A673 (cell line): ENCODE results near the gene NUCKS1. TPM values are rescaled to one million over a fixed set of nuclear protein-coding genes. Genes with fewer than 3 reads are reported as not detected.

Experiments
- BruUV-seq: library from RNA; stranded (reverse); fragments of 400-500 nt; replicated peaks from 2 replicates; lab custom pipeline; 2021; lab: Mats Ljungman, UMichigan
- CTCF ChIA-PET: fragments of 300-600 bp; sonication (Branson Sonifier 250); formaldehyde crosslinking; loops from one replicate; lab custom pipeline; 2022; ENCODE audit warnings: antibody characterized with exemption; lab: Charles Lee
- POLR2A ChIA-PET: fragments of 300-600 bp; sonication (Branson Sonifier 250); formaldehyde crosslinking; loops from one replicate; lab custom pipeline; 2022; ENCODE audit warnings: antibody characterized with exemption; ENCODE audit not compliant: low non-redundant PET; lab: Charles Lee
- DNase-seq: peaks from one replicate; pipeline ENCODE4 v3.0.0-alpha.2; 2015; ENCODE audit warnings: low spot score
- H3K27ac ChIP-seq: fragments of 200-600 bp; sonication (generic); 2 replicates; pipeline ENCODE4 v1.5.1; 2016; ENCODE audit warnings: mixed run types, low read depth, mild to moderate bottlenecking, mixed read lengths, antibody characterized with exemption, low read length; ENCODE audit not compliant: poor library complexity, severe bottlenecking
- H3K27me3 ChIP-seq: fragments of 200-600 bp; sonication (generic); replicated peaks from 2 replicates; pipeline ENCODE4 v1.6.1; 2017; ENCODE audit warnings: mixed run types, low read depth, mild to moderate bottlenecking, mixed read lengths, antibody characterized with exemption, low read length; ENCODE audit not compliant: insufficient read depth, poor library complexity
- H3K36me3 ChIP-seq: fragments of 200-600 bp; sonication (generic); 2 replicates; pipeline ENCODE4 v1.6.1; 2016; ENCODE audit warnings: mixed run types, mild to moderate bottlenecking, mixed read lengths, antibody characterized with exemption, low read length; ENCODE audit not compliant: insufficient read depth, poor library complexity, severe bottlenecking
- H3K4me1 ChIP-seq: fragments of 200-600 bp; sonication (generic); 2 replicates; pipeline ENCODE4 v1.6.1; 2017; ENCODE audit warnings: mixed run types, mild to moderate bottlenecking, mixed read lengths, antibody characterized with exemption, low read length; ENCODE audit not compliant: insufficient read depth, poor library complexity, severe bottlenecking
- H3K4me3 ChIP-seq: fragments of 200-600 bp; sonication (generic); 2 replicates; pipeline ENCODE4 v1.5.1; 2016; ENCODE audit warnings: low read depth, mixed run types, mild to moderate bottlenecking, mixed read lengths, low read length; ENCODE audit not compliant: poor library complexity, severe bottlenecking
- H3K9me3 ChIP-seq: fragments of 200-600 bp; sonication (generic); 2 replicates; pipeline ENCODE4 v1.6.1; 2016; ENCODE audit warnings: mixed run types, low read depth, mild to moderate bottlenecking, mixed read lengths, antibody characterized with exemption, low read length; ENCODE audit not compliant: poor library complexity, severe bottlenecking
- CTCF ChIP-seq: fragments of 300-800, 200-600 bp; sonication (generic); conservative IDR thresholded peaks from 2 replicates; pipeline ENCODE4 v1.5.1; 2017; ENCODE audit warnings: low read depth, mild to moderate bottlenecking, antibody characterized with exemption, low read length, moderate library complexity, mixed read lengths
- EZH2 ChIP-seq: fragments of 200-600 bp; sonication (generic); IDR thresholded peaks from 2 replicates; pipeline ENCODE4 v1.6.1; 2017; ENCODE audit warnings: borderline replicate concordance, low read depth, mild to moderate bottlenecking, mixed read lengths, antibody characterized with exemption, low read length; ENCODE audit not compliant: poor library complexity, severe bottlenecking
- intact Hi-C: fragments of 100-400 bp; cut with micrococcal nuclease; formaldehyde crosslinking; loops from one replicate; pipeline ENCODE4 v1.10.0; 2022; ENCODE audit not compliant: unreplicated experiment
- total RNA-seq: library from RNA; stranded (reverse); gene quantifications from 2 replicates; pipeline ENCODE4 v1.2.3, GENCODE V29; 2021

NUCKS1 gene
- total RNA-seq, 1 experiment from 2014 or later = 437 TPM

GRCh38 chr1:205782627-205783432 lies 32.8 kb upstream of the NUCKS1 start:
- intact Hi-C loops = no loop called here
- no peaks in the 10 kb centered on the region for H3K36me3 ChIP-seq
- no peaks in the 10 kb centered on the region for H3K9me3 ChIP-seq
- TF ChIP-seq EZH2 (no peak), CTCF (no peak)
- CTCF ChIA-PET = interaction anchor here (1.1 kb wide), 1 partner anchor 195 kb away, joined by 3 read pairs; no protein-coding TSS in a partner anchor
- no peak for DNase-seq
- no peak overlapping the region for H3K27ac ChIP-seq
- no peaks in the 10 kb centered on the region for H3K4me1 ChIP-seq
- H3K4me3 ChIP-seq = no peak overlapping the region
- POLR2A ChIA-PET = no interaction called here
- H3K27me3 ChIP-seq = no peaks in the 10 kb centered on the region
- BruUV-seq = no TSS peak

GRCh38 chr1:205780335-205780734 lies 30.4 kb upstream of the NUCKS1 start:
- H3K4me1 ChIP-seq = no peaks in the 10 kb centered on the region
- no TSS peak for BruUV-seq
- no peak overlapping the region for H3K4me3 ChIP-seq
- H3K27ac ChIP-seq = no peak overlapping the region
- TF ChIP-seq EZH2 = no peak
- TF ChIP-seq CTCF = no peak
- POLR2A ChIA-PET = no interaction called here
- H3K36me3 ChIP-seq = no peaks in the 10 kb centered on the region
- no peak for DNase-seq
- intact Hi-C loops = no loop called here
- H3K9me3 ChIP-seq = no peaks in the 10 kb centered on the region
- no peaks in the 10 kb centered on the region for H3K27me3 ChIP-seq
- CTCF ChIA-PET = no interaction called here

GRCh38 chr1:205777994-205778393 lies 28.0 kb upstream of the NUCKS1 start:
- CTCF ChIA-PET = no interaction called here
- Histone ChIP-seq H3K36me3 (no peaks in the 10 kb centered on the region), H3K27me3 (peaks cover 3% of the 10 kb centered on the region), H3K4me1 (no peaks in the 10 kb centered on the region), H3K4me3 (no peak overlapping the region), H3K9me3 (no peaks in the 10 kb centered on the region), H3K27ac (no peak overlapping the region)
- DNase-seq = no peak
- POLR2A ChIA-PET = no interaction called here
- intact Hi-C loops = no loop called here
- BruUV-seq = no TSS peak
- TF ChIP-seq EZH2 (no peak), CTCF (no peak)
